GM12878 (cell line): ENCODE measurements around the gene PRKCD. TPM values are rescaled to one million over a fixed set of nuclear protein-coding genes. Genes with fewer than 3 reads are reported as not detected.

ENCODE experiments used
- ATAC-seq: fragments of 200-7000 bp; cut with Tn5 transposase; 3 replicates; pipeline ENCODE4 v1.9.1; 2020; ENCODE audit warnings: mild to moderate bottlenecking, moderate library complexity
- BruUV-seq: library from RNA; stranded (reverse); fragments of 400-500 nt; replicated peaks from 2 replicates; lab custom pipeline; 2021; lab: Mats Ljungman, UMichigan
- CTCF ChIA-PET: fragments of 300-600 bp; sonication (Branson Sonifier 250); formaldehyde crosslinking; extraction: SDS; loops from one replicate; lab custom pipeline; 2021; ENCODE audit warnings: inconsistent platforms; lab: Yijun Ruan, JAX
- POLR2A ChIA-PET: fragments of 350-600 bp; formaldehyde crosslinking; extraction: SDS; loops from one replicate; lab custom pipeline; 2021; ENCODE audit warnings: inconsistent platforms; lab: Charles Lee
- RAD21 ChIA-PET: fragments of 300-600 bp; sonication (Branson Sonifier 250); formaldehyde crosslinking; loops from one replicate; lab custom pipeline; 2023; ENCODE audit warnings: antibody characterized with exemption; ENCODE audit not compliant: unreplicated experiment; lab: Charles Lee
- SMC1A ChIA-PET: fragments of 300-600 bp; sonication (Branson Sonifier 250); formaldehyde crosslinking; loops from one replicate; lab custom pipeline; 2023; ENCODE audit not compliant: unreplicated experiment, uncharacterized antibody; lab: Charles Lee
- DNase-seq: peaks from one replicate; pipeline ENCODE4 v3.0.0-alpha.2; 2011; ENCODE audit warnings: low read depth, low spot score
- FAIRE-seq: peaks from 3 replicates; lab custom pipeline; 2011; peaks lifted over from hg19 to GRCh38; lab: Jason Lieb, UNC
- H2AFZ ChIP-seq: 2 replicates; pipeline ENCODE4 v1.6.0; 2011; ENCODE audit warnings: low read depth, low read length, control low read depth; ENCODE audit not compliant: control insufficient read depth
- H3K27ac ChIP-seq: 2 replicates; pipeline ENCODE4 v1.5.1; 2011; ENCODE audit warnings: control low read depth; ENCODE audit not compliant: control insufficient read depth, insufficient read depth
- H3K27me3 ChIP-seq, 2 experiments: replicated peaks in 1 of 2; 2 replicates each; pipeline versions ENCODE4 v1.6.0 to v1.6.1; 2011; ENCODE audit warnings: low read length in 1 of 2; ENCODE audit not compliant: control insufficient read depth in 2 of 2, insufficient read depth in 2 of 2
- H3K36me3 ChIP-seq, 2 experiments: 2 replicates each; pipeline ENCODE4 v1.5.1; 2011; ENCODE audit warnings: low read length in 1 of 2; ENCODE audit not compliant: control insufficient read depth in 2 of 2, insufficient read depth in 2 of 2
- H3K4me1 ChIP-seq: 2 replicates; pipeline ENCODE4 v1.6.1; 2011; ENCODE audit warnings: mild to moderate bottlenecking, low read length, moderate library complexity, mixed read lengths; ENCODE audit not compliant: control insufficient read depth, insufficient read depth
- H3K4me2 ChIP-seq: 2 replicates; pipeline ENCODE4 v1.6.0; 2011; ENCODE audit warnings: control low read depth; ENCODE audit not compliant: control insufficient read depth, insufficient read depth
- H3K4me3 ChIP-seq: fragments of 200-600 bp; sonication (generic); 2 replicates; pipeline ENCODE4 v1.5.1; 2016
- H3K79me2 ChIP-seq: 2 replicates; pipeline ENCODE4 v1.6.0; 2011; ENCODE audit warnings: low read length; ENCODE audit not compliant: control insufficient read depth, insufficient read depth
- H3K9ac ChIP-seq: 2 replicates; pipeline ENCODE4 v1.8.0; 2011; ENCODE audit warnings: low read length, control low read depth, mixed read lengths; ENCODE audit not compliant: control insufficient read depth, insufficient read depth
- H3K9me3 ChIP-seq: replicated peaks from 3 replicates; pipeline ENCODE4 v1.5.1; 2011; ENCODE audit warnings: mild to moderate bottlenecking, low read length; ENCODE audit not compliant: control insufficient read depth, insufficient read depth
- H4K20me1 ChIP-seq: 2 replicates; pipeline ENCODE4 v1.6.0; 2011; ENCODE audit not compliant: control insufficient read depth, insufficient read depth
- ATF7 ChIP-seq: fragments of 450-650 bp; IDR thresholded peaks from 2 replicates; pipeline ENCODE4 v1.6.1; 2016; ENCODE audit warnings: low read depth, mild to moderate bottlenecking
- CHD4 ChIP-seq: fragments of 200-600 bp; sonication (generic); IDR thresholded peaks from 2 replicates; pipeline ENCODE4 v1.6.1; 2016; ENCODE audit warnings: mild to moderate bottlenecking
- ETV6 ChIP-seq, 2 experiments: fragments of 450-650 bp in 1 of 2; IDR thresholded peaks in 1 of 2; conservative IDR thresholded peaks in 1 of 2; 2 replicates each; pipeline ENCODE4 v1.6.1; 2014; ENCODE audit warnings: antibody characterized with exemption in 1 of 2, borderline replicate concordance in 1 of 2, low read depth in 1 of 2, mild to moderate bottlenecking in 1 of 2, moderate library complexity in 1 of 2
- HCFC1 ChIP-seq: fragments of 150-350 bp; IDR thresholded peaks from 2 replicates; pipeline ENCODE4 v1.6.1; 2014; ENCODE audit warnings: low read length
- HDAC2 ChIP-seq: fragments of 200-600 bp; sonication (generic); IDR thresholded peaks from 2 replicates; pipeline ENCODE4 v1.6.1; 2017
- JUND ChIP-seq: IDR thresholded peaks from 2 replicates; pipeline ENCODE4 v1.6.1; 2012; ENCODE audit warnings: low read depth, mild to moderate bottlenecking, low read length, improper control_type of control experiment, moderate library complexity
- NBN ChIP-seq: fragments of 450-650 bp; IDR thresholded peaks from 2 replicates; pipeline ENCODE4 v1.6.1; 2016
- NFXL1 ChIP-seq: fragments of 450-650 bp; IDR thresholded peaks from 2 replicates; pipeline ENCODE4 v1.6.1; 2017; ENCODE audit warnings: antibody characterized with exemption, mild to moderate bottlenecking, borderline replicate concordance
- NR2F1 ChIP-seq: fragments of 450-650 bp; conservative IDR thresholded peaks from 2 replicates; pipeline ENCODE4 v1.6.1; 2017; ENCODE audit warnings: mild to moderate bottlenecking
- NRF1 ChIP-seq: conservative IDR thresholded peaks from 2 replicates; pipeline ENCODE4 v1.6.1; 2011; ENCODE audit warnings: mild to moderate bottlenecking, low read depth, low read length, improper control_type of control experiment
- SIX5 ChIP-seq: IDR thresholded peaks from 2 replicates; pipeline ENCODE4 v1.6.1; 2011; ENCODE audit warnings: mild to moderate bottlenecking, low read depth, low read length, moderate library complexity; ENCODE audit not compliant: severe bottlenecking
- SREBF2 ChIP-seq: IDR thresholded peaks from 2 replicates; pipeline ENCODE4 v1.6.1; 2012; ENCODE audit warnings: mild to moderate bottlenecking, low read length
- SUPT20H ChIP-seq: IDR thresholded peaks from 2 replicates; pipeline ENCODE4 v1.6.1; 2011; ENCODE audit warnings: low read depth, mild to moderate bottlenecking, low read length, moderate library complexity, borderline replicate concordance; ENCODE audit not compliant: control insufficient read depth
- TCF3 ChIP-seq: IDR thresholded peaks from 2 replicates; pipeline ENCODE4 v1.6.1; 2012; ENCODE audit warnings: low read depth, mild to moderate bottlenecking, low read length, borderline replicate concordance; ENCODE audit not compliant: insufficient read depth
- TCF7 ChIP-seq: IDR thresholded peaks from 2 replicates; pipeline ENCODE4 v1.6.1; 2014; ENCODE audit warnings: antibody characterized with exemption, borderline replicate concordance
- YY1 ChIP-seq: IDR thresholded peaks from 2 replicates; pipeline ENCODE4 v1.6.1; 2011; ENCODE audit warnings: low read depth, mild to moderate bottlenecking, low read length
- ZNF274 ChIP-seq: IDR thresholded peaks from one replicate; pipeline ENCODE4 v1.8.0; 2011; ENCODE audit not compliant: insufficient read length, insufficient read depth
- WGBS: methylation state at CpG from one replicate; pipeline ENCODE4 v1.1.6; 2016; ENCODE audit warnings: low lambda C conversion rate; ENCODE audit not compliant: insufficient replicate concordance, insufficient coverage; ENCODE audit errors: missing lambda C conversion rate; 5-methylcytosine and 5-hydroxymethylcytosine counted together
- in situ Hi-C: fragments of 300-500 bp; cut with MboI; formaldehyde crosslinking; loops from 9 replicates; pipeline ENCODE4 v1.14.3; 2018; ENCODE audit warnings: mixed read lengths
- intact Hi-C: fragments of 100-400 bp; cut with micrococcal nuclease; formaldehyde crosslinking; loops from one replicate; pipeline ENCODE4 v1.14.2; 2022; ENCODE audit not compliant: unreplicated experiment
- polyA plus RNA-seq, 11 experiments: library from polyadenylated mRNA; depleted of rRNA in 4 of 11; unstranded in 6 of 11; stranded (reverse) in 5 of 11; fragments of >200 nt; fragmentation: Nextera tagmentation in 4 of 11; fragmentation: Illumina TruSeq in 1 of 11; extraction: Ambion mirVana in 4 of 11; extraction: Trizol in 1 of 11; gene quantifications; 1 replicate in 1 of 11; 2 replicates in 10 of 11; pipeline versions ENCODE4 v1.2.1 to v1.2.3, GENCODE V29; 2011 to 2016; ENCODE audit warnings: inconsistent platforms in 2 of 11, missing spikeins in 2 of 11, low read depth in 1 of 11
- total RNA-seq, 4 experiments: library from RNA; depleted of rRNA in 3 of 4; stranded (reverse); fragments of >200 nt in 3 of 4; fragmentation: Illumina TruSeq in 1 of 4; extraction: Trizol in 1 of 4; gene quantifications; 2 replicates each; pipeline versions ENCODE4 v1.2.1 to v1.2.3, GENCODE V29; 2013 to 2021
- TF ChIP-seq, protein P1 (sequence below): IDR thresholded peaks from 2 replicates; pipeline ENCODE4 v1.6.1; 2011; ENCODE audit warnings: low read depth, low read length, improper control_type of control experiment, borderline replicate concordance
- TF ChIP-seq, protein P2 (sequence below): fragments of 450-650 bp; IDR thresholded peaks from 2 replicates; pipeline ENCODE4 v1.6.1; 2017; ENCODE audit warnings: low read depth, mild to moderate bottlenecking, moderate library complexity
- TF ChIP-seq, protein P3 (sequence below): fragments of 450-650 bp; IDR thresholded peaks from 2 replicates; pipeline ENCODE4 v1.6.1; 2016; ENCODE audit warnings: mild to moderate bottlenecking, moderate library complexity, borderline replicate concordance

Gene PRKCD
- total and polyA plus RNA-seq, 10 of the 15 experiments (the other 5 are each of a cell fraction or from before 2014, with no cell fraction given), result 10.0 to 114 (median 42.4) TPM

DNA sequence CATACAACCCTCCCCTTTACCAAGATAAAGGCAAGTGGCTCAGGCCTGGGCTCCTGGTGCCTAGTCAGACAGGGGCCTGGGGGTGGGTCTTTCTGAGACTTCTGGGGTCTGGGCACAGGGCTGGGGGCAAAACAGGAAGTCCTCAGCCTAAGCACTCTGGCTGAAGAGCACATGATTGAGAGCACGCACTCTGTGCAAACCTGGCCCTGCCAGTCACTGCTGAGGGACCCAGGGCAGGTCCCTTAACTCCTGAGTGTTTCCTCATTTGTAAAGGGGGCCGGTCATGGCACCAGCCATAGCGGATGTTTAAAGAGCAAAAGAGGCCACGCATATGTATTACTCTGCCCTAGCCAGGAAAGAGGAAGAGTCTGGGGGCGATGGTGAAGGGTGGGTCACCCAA, 78.8 kb downstream of the PRKCD start:
- CTCF ChIA-PET, result no interaction called here
- Histone ChIP-seq H4K20me1 (peaks cover 3% of the 10 kb centered on the region; the same call in 1 of the 2 replicates), H2AFZ (no peak overlapping the region), H3K36me3 (peaks cover 26 to 58% of the 10 kb centered on the region in 2 experiments), H3K9me3 (no peaks in the 10 kb centered on the region), H3K4me2 (no peak overlapping the region), H3K27ac (no peak overlapping the region), H3K79me2 (peaks cover 22% of the 10 kb centered on the region), H3K9ac (no peak overlapping the region), H3K4me3 (no peak overlapping the region), H3K4me1 (no peaks in the 10 kb centered on the region), H3K27me3 (no peaks in the 10 kb centered on the region)
- no TSS peak for BruUV-seq
- FAIRE-seq, result no peak
- in situ Hi-C loops (no loop called here), intact Hi-C loops (no loop called here)
- no peak for TF ChIP-seq NBN
- no peak for TF ChIP-seq NRF1
- TF ChIP-seq SIX5, result no peak
- no peak for TF ChIP-seq HDAC2
- TF ChIP-seq, protein P1, sequence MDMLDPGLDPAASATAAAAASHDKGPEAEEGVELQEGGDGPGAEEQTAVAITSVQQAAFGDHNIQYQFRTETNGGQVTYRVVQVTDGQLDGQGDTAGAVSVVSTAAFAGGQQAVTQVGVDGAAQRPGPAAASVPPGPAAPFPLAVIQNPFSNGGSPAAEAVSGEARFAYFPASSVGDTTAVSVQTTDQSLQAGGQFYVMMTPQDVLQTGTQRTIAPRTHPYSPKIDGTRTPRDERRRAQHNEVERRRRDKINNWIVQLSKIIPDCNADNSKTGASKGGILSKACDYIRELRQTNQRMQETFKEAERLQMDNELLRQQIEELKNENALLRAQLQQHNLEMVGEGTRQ, result no peak
- TF ChIP-seq JUND, result no peak
- no peak for TF ChIP-seq SREBF2
- TF ChIP-seq SUPT20H, result no peak
- no peak for TF ChIP-seq CHD4
- no peak for TF ChIP-seq ATF7
- no peak for TF ChIP-seq NR2F1
- no peak for TF ChIP-seq TCF3
- TF ChIP-seq HCFC1, result no peak
- no peak for TF ChIP-seq YY1
- TF ChIP-seq, protein P2, sequence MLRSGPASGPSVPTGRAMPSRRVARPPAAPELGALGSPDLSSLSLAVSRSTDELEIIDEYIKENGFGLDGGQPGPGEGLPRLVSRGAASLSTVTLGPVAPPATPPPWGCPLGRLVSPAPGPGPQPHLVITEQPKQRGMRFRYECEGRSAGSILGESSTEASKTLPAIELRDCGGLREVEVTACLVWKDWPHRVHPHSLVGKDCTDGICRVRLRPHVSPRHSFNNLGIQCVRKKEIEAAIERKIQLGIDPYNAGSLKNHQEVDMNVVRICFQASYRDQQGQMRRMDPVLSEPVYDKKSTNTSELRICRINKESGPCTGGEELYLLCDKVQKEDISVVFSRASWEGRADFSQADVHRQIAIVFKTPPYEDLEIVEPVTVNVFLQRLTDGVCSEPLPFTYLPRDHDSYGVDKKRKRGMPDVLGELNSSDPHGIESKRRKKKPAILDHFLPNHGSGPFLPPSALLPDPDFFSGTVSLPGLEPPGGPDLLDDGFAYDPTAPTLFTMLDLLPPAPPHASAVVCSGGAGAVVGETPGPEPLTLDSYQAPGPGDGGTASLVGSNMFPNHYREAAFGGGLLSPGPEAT, result no peak
- TF ChIP-seq ETV6 (conservative IDR thresholded peaks at IDR 0.05 in 1 of 2, IDR thresholded peaks at IDR 0.05 in 1 of 2; ENCODE audit: borderline replicate concordance in 1 of 2, low read depth in 1 of 2), result no peak
- TF ChIP-seq TCF7, result no peak
- TF ChIP-seq ZNF274, result no peak
- no peak for TF ChIP-seq NFXL1
- TF ChIP-seq, protein P3, sequence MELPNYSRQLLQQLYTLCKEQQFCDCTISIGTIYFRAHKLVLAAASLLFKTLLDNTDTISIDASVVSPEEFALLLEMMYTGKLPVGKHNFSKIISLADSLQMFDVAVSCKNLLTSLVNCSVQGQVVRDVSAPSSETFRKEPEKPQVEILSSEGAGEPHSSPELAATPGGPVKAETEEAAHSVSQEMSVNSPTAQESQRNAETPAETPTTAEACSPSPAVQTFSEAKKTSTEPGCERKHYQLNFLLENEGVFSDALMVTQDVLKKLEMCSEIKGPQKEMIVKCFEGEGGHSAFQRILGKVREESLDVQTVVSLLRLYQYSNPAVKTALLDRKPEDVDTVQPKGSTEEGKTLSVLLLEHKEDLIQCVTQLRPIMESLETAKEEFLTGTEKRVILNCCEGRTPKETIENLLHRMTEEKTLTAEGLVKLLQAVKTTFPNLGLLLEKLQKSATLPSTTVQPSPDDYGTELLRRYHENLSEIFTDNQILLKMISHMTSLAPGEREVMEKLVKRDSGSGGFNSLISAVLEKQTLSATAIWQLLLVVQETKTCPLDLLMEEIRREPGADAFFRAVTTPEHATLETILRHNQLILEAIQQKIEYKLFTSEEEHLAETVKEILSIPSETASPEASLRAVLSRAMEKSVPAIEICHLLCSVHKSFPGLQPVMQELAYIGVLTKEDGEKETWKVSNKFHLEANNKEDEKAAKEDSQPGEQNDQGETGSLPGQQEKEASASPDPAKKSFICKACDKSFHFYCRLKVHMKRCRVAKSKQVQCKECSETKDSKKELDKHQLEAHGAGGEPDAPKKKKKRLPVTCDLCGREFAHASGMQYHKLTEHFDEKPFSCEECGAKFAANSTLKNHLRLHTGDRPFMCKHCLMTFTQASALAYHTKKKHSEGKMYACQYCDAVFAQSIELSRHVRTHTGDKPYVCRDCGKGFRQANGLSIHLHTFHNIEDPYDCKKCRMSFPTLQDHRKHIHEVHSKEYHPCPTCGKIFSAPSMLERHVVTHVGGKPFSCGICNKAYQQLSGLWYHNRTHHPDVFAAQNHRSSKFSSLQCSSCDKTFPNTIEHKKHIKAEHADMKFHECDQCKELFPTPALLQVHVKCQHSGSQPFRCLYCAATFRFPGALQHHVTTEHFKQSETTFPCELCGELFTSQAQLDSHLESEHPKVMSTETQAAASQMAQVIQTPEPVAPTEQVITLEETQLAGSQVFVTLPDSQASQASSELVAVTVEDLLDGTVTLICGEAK, result no peak
- whole genome bisulfite sequencing, result 92% methylated on average over 5 of the region's 5 CpGs
- RAD21 ChIA-PET, result no interaction called here
- ATAC-seq, result no peak
- SMC1A ChIA-PET, result no interaction called here
- no peak for DNase-seq
- POLR2A ChIA-PET, result no interaction called here
